Measurements from ENCODE around the gene CRTC3.
"Not testable (repeated sequence)": the region's sequence is repeated elsewhere in the genome, so short reads cannot be mapped to it uniquely, and the experiment has no call there.

Gene CRTC3

DNA sequence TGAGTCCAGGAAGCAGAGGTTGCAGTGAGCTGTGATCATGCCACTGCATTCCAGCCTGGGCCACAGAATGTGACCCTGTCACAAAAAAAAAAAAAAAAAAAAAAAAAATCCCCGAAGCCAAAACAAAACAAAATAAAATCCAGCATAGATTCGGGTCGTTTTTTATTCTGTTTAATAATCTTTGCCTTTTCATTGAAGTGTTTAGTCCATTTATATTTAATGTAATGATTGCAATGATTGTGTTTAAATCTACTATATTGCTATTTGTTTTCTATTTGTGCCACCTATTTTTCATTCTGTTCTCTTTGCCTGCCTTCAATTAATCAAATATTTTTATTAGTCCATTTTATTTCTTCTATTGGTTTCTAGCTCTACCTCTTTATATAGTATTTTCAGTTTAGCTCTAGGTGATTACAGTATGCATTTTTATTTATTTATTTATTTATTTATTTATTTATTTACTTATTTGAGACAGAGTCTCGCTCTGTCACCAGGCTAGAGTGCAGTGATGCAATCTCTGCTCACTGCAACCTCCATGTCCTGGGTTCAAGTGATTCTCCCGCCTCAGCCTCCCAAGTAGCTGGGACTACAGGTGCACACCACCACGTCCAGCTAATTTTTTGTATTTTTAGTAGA, 159.7 kb downstream of the CRTC3 start:
- H3K14ac ChIP-seq (ENCODE audit: low read length); H3K4me1 ChIP-seq (ENCODE audit: control insufficient read depth in 2 of 2, insufficient read depth in 1 of 2, low read depth in 1 of 2, low read length in 2 of 2); H4K91ac ChIP-seq (ENCODE audit: low read depth, low read length, poor library complexity); H2AK5ac ChIP-seq (ENCODE audit: low read depth, low read length); H3K27ac ChIP-seq (replicated peaks; ENCODE audit: low read length); H3K9ac ChIP-seq (ENCODE audit: low read depth, low read length, poor library complexity); H3K4me3 ChIP-seq (ENCODE audit: low read length in 2 of 2); H3K36me3 ChIP-seq (replicated peaks in 1 of 2; ENCODE audit: control insufficient read depth in 2 of 2, insufficient read depth in 2 of 2, low read length in 2 of 2); H2BK15ac ChIP-seq (ENCODE audit: low read length); H2BK5ac ChIP-seq (ENCODE audit: low read length); H3K4ac ChIP-seq (ENCODE audit: low read length); H3K4me2 ChIP-seq (ENCODE audit: insufficient read depth, low read length, poor library complexity, severe bottlenecking); H2BK120ac ChIP-seq (ENCODE audit: low read depth, low read length); H3K79me1 ChIP-seq (ENCODE audit: low read depth, low read length); H3K27me3 ChIP-seq (ENCODE audit: control insufficient read depth in 3 of 3, insufficient read depth in 3 of 3, low read depth in 1 of 3, low read length in 3 of 3); H3K18ac ChIP-seq (ENCODE audit: low read length); H2BK12ac ChIP-seq (ENCODE audit: low read length); H3K23ac ChIP-seq (ENCODE audit: low read depth, low read length, poor library complexity); H2AFZ ChIP-seq (ENCODE audit: low read length); DNase-seq (ENCODE audit: low spot score); H4K8ac ChIP-seq (ENCODE audit: low read depth, low read length): not testable (repeated sequence)
- peaks cover 0 to 11% of the 10 kb centered on the region in 2 donors for H3K9me3 ChIP-seq (replicated peaks in 1 of 2; ENCODE audit: control insufficient read depth in 2 of 2, insufficient read depth in 1 of 2, low read depth in 1 of 2, low read length in 2 of 2)
- no CpG with 5 or more reads among the region's 6 CpGs for WGBS, 2 donors (ENCODE audit: extremely low coverage in 2 of 2, insufficient read length in 2 of 2, insufficient replicate concordance in 1 of 2)

DNA sequence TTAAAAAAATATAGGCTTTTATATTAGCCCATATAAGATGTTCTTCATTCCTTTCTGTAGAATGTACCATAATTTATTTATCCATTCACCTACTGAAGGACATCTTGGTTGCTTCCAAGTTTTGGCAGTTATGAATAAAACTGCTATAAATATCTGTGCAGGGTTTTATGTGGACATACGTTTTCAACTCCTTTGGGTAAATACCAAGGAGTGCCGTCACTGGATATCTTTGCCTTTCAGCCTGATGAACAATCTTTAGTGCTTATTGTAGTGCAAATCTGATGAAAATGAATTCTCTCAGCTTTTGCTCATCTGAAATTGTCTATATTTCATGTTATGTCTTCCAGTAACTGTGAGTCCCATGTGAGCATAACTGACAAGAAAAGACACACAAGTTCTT, 160.9 kb downstream of the CRTC3 start:
- Histone ChIP-seq H3K18ac (ENCODE audit: low read length) (no peak overlapping the region), H3K4ac (ENCODE audit: low read length) (no peak overlapping the region), H3K79me1 (ENCODE audit: low read depth, low read length) (no peaks in the 10 kb centered on the region), H3K4me3 (ENCODE audit: low read length in 2 of 2) (no peak overlapping the region), H3K9ac (ENCODE audit: low read depth, low read length, poor library complexity) (no peak overlapping the region), H3K23ac (ENCODE audit: low read depth, low read length, poor library complexity) (no peak overlapping the region), H3K4me2 (ENCODE audit: insufficient read depth, low read length, poor library complexity, severe bottlenecking) (no peak overlapping the region), H3K27ac (replicated peaks; ENCODE audit: low read length) (no peak overlapping the region), H2AFZ (ENCODE audit: low read length) (no peak overlapping the region), H2BK15ac (ENCODE audit: low read length) (no peak overlapping the region), H3K27me3 (ENCODE audit: control insufficient read depth in 3 of 3, insufficient read depth in 3 of 3, low read depth in 1 of 3, low read length in 3 of 3) (no peaks in the 10 kb centered on the region), H2BK12ac (ENCODE audit: low read length) (no peak overlapping the region), H3K14ac (ENCODE audit: low read length) (no peak overlapping the region), H4K8ac (ENCODE audit: low read depth, low read length) (no peak overlapping the region), H4K91ac (ENCODE audit: low read depth, low read length, poor library complexity) (no peak overlapping the region), H3K9me3 (replicated peaks in 1 of 2; ENCODE audit: control insufficient read depth in 2 of 2, insufficient read depth in 1 of 2, low read depth in 1 of 2, low read length in 2 of 2) (peaks cover 0 to 11% of the 10 kb centered on the region in 2 donors), H2BK5ac (ENCODE audit: low read length) (no peak overlapping the region), H2BK120ac (ENCODE audit: low read depth, low read length) (no peak overlapping the region), H3K36me3 (replicated peaks in 1 of 2; ENCODE audit: control insufficient read depth in 2 of 2, insufficient read depth in 2 of 2, low read length in 2 of 2) (no peaks in the 10 kb centered on the region), H3K4me1 (ENCODE audit: control insufficient read depth in 2 of 2, insufficient read depth in 1 of 2, low read depth in 1 of 2, low read length in 2 of 2) (no peaks in the 10 kb centered on the region), H2AK5ac (ENCODE audit: low read depth, low read length) (no peak overlapping the region)
- WGBS, 2 donors (ENCODE audit: extremely low coverage in 2 of 2, insufficient read length in 2 of 2, insufficient replicate concordance in 1 of 2) = no CpG with 5 or more reads among the region's 2 CpGs
- no peak for DNase-seq (ENCODE audit: low spot score)

DNA sequence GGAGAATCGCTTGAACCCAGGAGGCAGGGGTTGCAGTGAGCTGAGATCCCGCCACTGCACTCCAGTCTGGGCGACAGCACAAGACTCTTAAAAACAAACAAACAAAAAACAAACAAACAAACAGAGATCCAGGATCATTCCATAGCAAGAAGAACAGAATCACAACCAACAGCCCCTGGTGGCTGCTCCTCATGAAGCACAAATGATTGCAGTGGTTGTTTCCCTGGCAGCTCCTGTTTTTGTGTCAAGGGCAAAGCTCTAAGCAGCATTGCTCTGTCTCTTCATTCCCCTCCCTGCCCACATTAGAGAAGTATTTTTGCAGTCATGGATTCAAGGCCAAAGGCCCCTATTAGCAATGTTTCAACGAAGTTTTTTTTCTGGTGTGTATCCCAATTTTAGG, 161.6 kb downstream of the CRTC3 start:
- DNase-seq (ENCODE audit: low spot score) = no peak
- Histone ChIP-seq H3K4ac (ENCODE audit: low read length) (no peak overlapping the region), H2AK5ac (ENCODE audit: low read depth, low read length) (no peak overlapping the region), H2BK5ac (ENCODE audit: low read length) (no peak overlapping the region), H3K4me3 (ENCODE audit: low read length in 2 of 2) (no peak overlapping the region), H2AFZ (ENCODE audit: low read length) (no peak overlapping the region), H2BK12ac (ENCODE audit: low read length) (no peak overlapping the region), H3K14ac (ENCODE audit: low read length) (no peak overlapping the region), H4K8ac (ENCODE audit: low read depth, low read length) (no peak overlapping the region), H2BK120ac (ENCODE audit: low read depth, low read length) (no peak overlapping the region), H3K36me3 (replicated peaks in 1 of 2; ENCODE audit: control insufficient read depth in 2 of 2, insufficient read depth in 2 of 2, low read length in 2 of 2) (no peaks in the 10 kb centered on the region), H3K79me1 (ENCODE audit: low read depth, low read length) (no peaks in the 10 kb centered on the region), H3K18ac (ENCODE audit: low read length) (no peak overlapping the region), H2BK15ac (ENCODE audit: low read length) (no peak overlapping the region), H3K9me3 (replicated peaks in 1 of 2; ENCODE audit: control insufficient read depth in 2 of 2, insufficient read depth in 1 of 2, low read depth in 1 of 2, low read length in 2 of 2) (peaks cover 0 to 11% of the 10 kb centered on the region in 2 donors), H4K91ac (ENCODE audit: low read depth, low read length, poor library complexity) (no peak overlapping the region), H3K27me3 (ENCODE audit: control insufficient read depth in 3 of 3, insufficient read depth in 3 of 3, low read depth in 1 of 3, low read length in 3 of 3) (no peaks in the 10 kb centered on the region), H3K4me1 (ENCODE audit: control insufficient read depth in 2 of 2, insufficient read depth in 1 of 2, low read depth in 1 of 2, low read length in 2 of 2) (no peaks in the 10 kb centered on the region), H3K4me2 (ENCODE audit: insufficient read depth, low read length, poor library complexity, severe bottlenecking) (no peak overlapping the region), H3K23ac (ENCODE audit: low read depth, low read length, poor library complexity) (no peak overlapping the region), H3K27ac (replicated peaks; ENCODE audit: low read length) (no peak overlapping the region), H3K9ac (ENCODE audit: low read depth, low read length, poor library complexity) (no peak overlapping the region)
- no CpG with 5 or more reads among the region's 4 CpGs for WGBS, 2 donors (ENCODE audit: extremely low coverage in 2 of 2, insufficient read length in 2 of 2, insufficient replicate concordance in 1 of 2)

DNA sequence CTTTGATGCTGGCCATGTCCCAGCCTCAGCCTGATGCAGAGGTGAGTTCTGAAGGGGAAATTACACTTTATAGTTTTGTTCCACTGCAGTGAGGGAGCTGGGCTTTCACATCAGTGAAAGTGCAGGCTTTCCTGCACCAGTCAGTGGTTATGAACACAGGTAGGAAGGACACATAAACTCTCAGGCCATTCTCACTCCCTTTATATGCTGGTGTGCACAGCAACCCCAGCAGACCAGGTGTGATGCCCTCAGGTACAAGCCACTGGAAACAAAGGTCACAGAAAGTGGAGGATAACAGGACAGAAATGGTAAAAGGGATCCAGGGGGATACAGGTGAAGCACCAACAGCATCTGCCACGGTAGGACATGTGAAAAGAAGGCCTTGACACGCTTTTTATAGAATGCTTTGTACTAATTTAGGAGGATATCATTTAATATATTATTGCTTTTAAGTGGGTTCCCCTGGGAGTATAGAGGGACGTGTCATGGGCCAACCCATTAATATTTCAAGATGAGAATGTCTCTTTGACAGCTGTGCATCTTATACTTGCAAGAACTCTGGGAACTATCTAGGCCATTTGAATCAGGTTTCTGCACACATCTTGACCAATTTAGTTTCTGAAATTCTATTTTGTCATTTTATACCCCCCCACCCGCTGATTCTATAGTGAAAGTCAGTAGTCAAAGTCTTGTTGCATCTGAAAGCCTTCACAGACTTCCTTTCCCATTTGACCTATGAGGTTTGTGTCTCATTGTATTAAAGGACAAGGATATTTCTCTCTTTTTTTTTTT, 162.5 kb downstream of the CRTC3 start:
- H2BK15ac ChIP-seq (ENCODE audit: low read length) = no peak overlapping the region
- H2AK5ac ChIP-seq (ENCODE audit: low read depth, low read length) = no peak overlapping the region
- DNase-seq (ENCODE audit: low spot score) = no peak
- no peak overlapping the region for H2BK5ac ChIP-seq (ENCODE audit: low read length)
- H2AFZ ChIP-seq (ENCODE audit: low read length) = no peak overlapping the region
- no peak overlapping the region for H3K27ac ChIP-seq (replicated peaks; ENCODE audit: low read length)
- H4K8ac ChIP-seq (ENCODE audit: low read depth, low read length) = no peak overlapping the region
- no peak overlapping the region for H3K4ac ChIP-seq (ENCODE audit: low read length)
- no peak overlapping the region for H3K23ac ChIP-seq (ENCODE audit: low read depth, low read length, poor library complexity)
- H3K9ac ChIP-seq (ENCODE audit: low read depth, low read length, poor library complexity) = no peak overlapping the region
- no peak overlapping the region for H2BK120ac ChIP-seq (ENCODE audit: low read depth, low read length)
- no peaks in the 10 kb centered on the region for H3K27me3 ChIP-seq (ENCODE audit: control insufficient read depth in 3 of 3, insufficient read depth in 3 of 3, low read depth in 1 of 3, low read length in 3 of 3)
- no CpG with 5 or more reads among the region's 4 CpGs for WGBS, 2 donors (ENCODE audit: extremely low coverage in 2 of 2, insufficient read length in 2 of 2, insufficient replicate concordance in 1 of 2)
- H3K4me3 ChIP-seq (ENCODE audit: low read length in 2 of 2) = no peak overlapping the region
- H2BK12ac ChIP-seq (ENCODE audit: low read length) = no peak overlapping the region
- peaks cover 0 to 11% of the 10 kb centered on the region in 2 donors for H3K9me3 ChIP-seq (replicated peaks in 1 of 2; ENCODE audit: control insufficient read depth in 2 of 2, insufficient read depth in 1 of 2, low read depth in 1 of 2, low read length in 2 of 2)
- H3K4me2 ChIP-seq (ENCODE audit: insufficient read depth, low read length, poor library complexity, severe bottlenecking) = no peak overlapping the region
- no peaks in the 10 kb centered on the region for H3K79me1 ChIP-seq (ENCODE audit: low read depth, low read length)
- H3K36me3 ChIP-seq (replicated peaks in 1 of 2; ENCODE audit: control insufficient read depth in 2 of 2, insufficient read depth in 2 of 2, low read length in 2 of 2) = no peaks in the 10 kb centered on the region
- H3K14ac ChIP-seq (ENCODE audit: low read length) = no peak overlapping the region
- H4K91ac ChIP-seq (ENCODE audit: low read depth, low read length, poor library complexity) = no peak overlapping the region
- H3K4me1 ChIP-seq (ENCODE audit: control insufficient read depth in 2 of 2, insufficient read depth in 1 of 2, low read depth in 1 of 2, low read length in 2 of 2) = no peaks in the 10 kb centered on the region
- H3K18ac ChIP-seq (ENCODE audit: low read length) = no peak overlapping the region
